ENCODE results near the gene RPS2.

DNA sequence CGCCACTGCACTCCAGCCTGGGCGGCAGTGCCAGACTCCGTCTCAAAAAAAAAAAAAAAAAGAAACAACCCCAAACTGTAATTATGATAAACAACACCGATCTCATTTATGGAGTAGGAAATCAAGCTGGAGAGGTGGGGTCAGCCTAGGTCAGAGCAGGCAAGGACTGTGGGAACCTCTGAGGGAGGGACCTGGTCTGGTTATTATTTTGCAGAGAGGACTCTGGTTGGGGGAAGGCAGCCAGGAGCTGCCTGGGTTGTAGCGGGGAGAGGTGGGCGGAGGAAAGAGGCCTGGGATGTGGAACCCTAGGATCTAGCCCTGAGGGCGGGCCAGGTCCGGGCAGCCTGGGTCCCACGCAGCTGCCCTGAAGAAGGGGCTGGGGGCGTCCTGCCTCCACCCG lies 35.5 kb downstream of the RPS2 start:
- no peak for TF ChIP-seq CTCF (IDR thresholded peaks at IDR 0.05; ENCODE audit: low read depth, low read length)
- no peak for TF ChIP-seq MAX (IDR thresholded peaks at IDR 0.05; ENCODE audit: low read depth, low read length)
- TF ChIP-seq POLR2A (IDR thresholded peaks at IDR 0.05; ENCODE audit: extremely low read depth, insufficient read length): no peak
- no peak for TF ChIP-seq MYC (IDR thresholded peaks at IDR 0.05; ENCODE audit: low read depth, low read length)
